Fibroblast of lung (primary cell): Measurements from ENCODE around the gene CABLES1.

ENCODE experiments used
- CTCF ChIP-seq, 2 donors: IDR thresholded peaks in 1 of 2; conservative IDR thresholded peaks in 1 of 2; 1 replicate in 1 of 2; 2 replicates in 1 of 2; pipeline ENCODE4 v1.5.1; 2011 to 2012; ENCODE audit warnings: low read length in 2 of 2, control low read depth in 1 of 2, inconsistent platforms in 1 of 2, low read depth in 1 of 2, mild to moderate bottlenecking in 1 of 2
- EZH2 ChIP-seq: IDR thresholded peaks from 2 replicates; pipeline ENCODE4 v1.5.1; 2012; ENCODE audit warnings: low read length, control low read depth, mild to moderate bottlenecking; ENCODE audit errors: missing control alignments

- no peak for TF ChIP-seq EZH2
- no peak for TF ChIP-seq CTCF (conservative IDR thresholded peaks at IDR 0.05 in 1 of 2, IDR thresholded peaks at IDR 0.05 in 1 of 2; ENCODE audit: low read depth in 1 of 2, low read length in 2 of 2)
Measured at GRCh38 chr18:23093772-23094171, 41.5 kb upstream of the CABLES1 start.
